Astrocyte (in vitro differentiated cells and primary cell): ENCODE data around the gene ZFP36L1. TPM values are rescaled to one million over a fixed set of nuclear protein-coding genes. Genes with fewer than 3 reads are reported as not detected.

Experiments used
- DNase-seq: peaks from one replicate; pipeline ENCODE4 v3.0.0-alpha.2; 2010; ENCODE audit warnings: low read depth
- FAIRE-seq: peaks from 2 replicates; lab custom pipeline; 2011; peaks lifted over from hg19 to GRCh38; lab: Jason Lieb, UNC
- H2AFZ ChIP-seq: 2 replicates; pipeline ENCODE4 v1.6.0; 2012; ENCODE audit warnings: low read depth, low read length, inconsistent platforms
- H3K27ac ChIP-seq: 2 replicates; pipeline ENCODE4 v1.5.1; 2011; ENCODE audit warnings: low read depth, low read length, inconsistent platforms
- H3K27me3 ChIP-seq: 2 replicates; pipeline ENCODE4 v1.6.0; 2011; ENCODE audit warnings: low read length, inconsistent platforms; ENCODE audit not compliant: insufficient read depth
- H3K36me3 ChIP-seq: 2 replicates; pipeline ENCODE4 v1.5.1; 2011; ENCODE audit warnings: low read length, inconsistent platforms; ENCODE audit not compliant: insufficient read depth
- H3K4me1 ChIP-seq: 2 replicates; pipeline ENCODE4 v1.5.1; 2011; ENCODE audit warnings: low read length, inconsistent platforms; ENCODE audit not compliant: insufficient read depth
- H3K4me2 ChIP-seq: 2 replicates; pipeline ENCODE4 v1.6.0; 2012; ENCODE audit warnings: low read length, inconsistent platforms
- H3K4me3 ChIP-seq: 2 replicates; pipeline ENCODE4 v1.5.1; 2011; ENCODE audit warnings: low read depth, mild to moderate bottlenecking, low read length, inconsistent platforms; ENCODE audit not compliant: insufficient read depth
- H3K79me2 ChIP-seq: 2 replicates; pipeline ENCODE4 v1.6.0; 2012; ENCODE audit warnings: mild to moderate bottlenecking, low read length, inconsistent platforms; ENCODE audit not compliant: insufficient read depth
- H3K9ac ChIP-seq: 2 replicates; pipeline ENCODE4 v1.6.0; 2012; ENCODE audit warnings: mild to moderate bottlenecking, low read length, inconsistent platforms
- H3K9me3 ChIP-seq: 2 replicates; pipeline ENCODE4 v1.5.1; 2012; ENCODE audit warnings: low read depth, mild to moderate bottlenecking, low read length, inconsistent platforms; ENCODE audit not compliant: insufficient read depth
- H4K20me1 ChIP-seq: 2 replicates; pipeline ENCODE4 v1.6.0; 2012; ENCODE audit warnings: low read length, inconsistent platforms; ENCODE audit not compliant: insufficient read depth
- H3K27ac Mint-ChIP-seq: one replicate; pipeline ENCODE4 v1.8.0; 2021; ENCODE audit warnings: mild to moderate bottlenecking, mixed read lengths; ENCODE audit not compliant: unreplicated experiment
- H3K27me3 Mint-ChIP-seq: one replicate; pipeline ENCODE4 v1.8.0; 2021; ENCODE audit warnings: low read depth, mixed read lengths; ENCODE audit not compliant: unreplicated experiment
- H3K36me3 Mint-ChIP-seq: one replicate; pipeline ENCODE4 v1.8.0; 2021; ENCODE audit warnings: low read depth, mixed read lengths; ENCODE audit not compliant: unreplicated experiment
- H3K4me1 Mint-ChIP-seq: one replicate; pipeline ENCODE4 v1.8.0; 2021; ENCODE audit warnings: low read depth, mixed read lengths; ENCODE audit not compliant: unreplicated experiment
- H3K4me3 Mint-ChIP-seq: one replicate; pipeline ENCODE4 v1.8.0; 2021; ENCODE audit warnings: mild to moderate bottlenecking, moderate library complexity, mixed read lengths; ENCODE audit not compliant: unreplicated experiment
- H3K9me3 Mint-ChIP-seq: one replicate; pipeline ENCODE4 v1.8.0; 2021; ENCODE audit warnings: mild to moderate bottlenecking, mixed read lengths; ENCODE audit not compliant: unreplicated experiment
- CTCF ChIP-seq: IDR thresholded peaks from 2 replicates; pipeline ENCODE4 v1.5.1; 2011; ENCODE audit warnings: low read depth, mild to moderate bottlenecking, inconsistent platforms, low read length, moderate library complexity; ENCODE audit not compliant: insufficient read depth
- EZH2 ChIP-seq: IDR thresholded peaks from 2 replicates; pipeline ENCODE4 v1.6.1; 2012; ENCODE audit warnings: mild to moderate bottlenecking, low read length, inconsistent platforms; ENCODE audit not compliant: insufficient read depth
- total RNA-seq: library from RNA; stranded (reverse); gene quantifications from 2 replicates; pipeline ENCODE4 v1.2.1, GENCODE V29; 2021

Gene ZFP36L1
- total RNA-seq, 1 donor from 2014 or later = 219 TPM

- no peak for FAIRE-seq
- TF ChIP-seq CTCF = no peak
- TF ChIP-seq EZH2 = no peak
- Histone ChIP-seq H3K9me3 (no peaks in the 10 kb centered on the region), H3K27ac (no peak overlapping the region), H3K79me2 (no peaks in the 10 kb centered on the region), H3K27me3 (no peaks in the 10 kb centered on the region), H3K4me2 (no peak overlapping the region), H4K20me1 (no peaks in the 10 kb centered on the region), H3K4me3 (no peak overlapping the region), H3K4me1 (peaks cover 15% of the 10 kb centered on the region), H2AFZ (no peak overlapping the region), H3K36me3 (no peaks in the 10 kb centered on the region), H3K9ac (no peak overlapping the region)
- no peaks in the 10 kb centered on the region for H3K36me3 Mint-ChIP-seq
- H3K4me3 Mint-ChIP-seq = no peak overlapping the region
- H3K27me3 Mint-ChIP-seq = peaks cover 4% of the 10 kb centered on the region
- no peaks in the 10 kb centered on the region for H3K9me3 Mint-ChIP-seq
- DNase-seq = no peak
- H3K4me1 Mint-ChIP-seq = peaks cover 12% of the 10 kb centered on the region
- H3K27ac Mint-ChIP-seq = no peak overlapping the region
Observed at GRCh38 chr14:68761391-68761790, 31.5 kb downstream of the ZFP36L1 start.

- peaks cover 15% of the 10 kb centered on the region for H3K4me1 ChIP-seq
- TF ChIP-seq EZH2 (no peak), CTCF (no peak)
- no peaks in the 10 kb centered on the region for H3K27me3 ChIP-seq
- no peak for FAIRE-seq
- H4K20me1 ChIP-seq = no peaks in the 10 kb centered on the region
- H3K27ac ChIP-seq = no peak overlapping the region
- peaks cover 2% of the 10 kb centered on the region for H3K27me3 Mint-ChIP-seq
- DNase-seq = no peak
- H3K4me2 ChIP-seq = no peak overlapping the region
- H3K9me3 Mint-ChIP-seq = no peaks in the 10 kb centered on the region
- no peak overlapping the region for H2AFZ ChIP-seq
- no peak overlapping the region for H3K4me3 ChIP-seq
- H3K9me3 ChIP-seq = no peaks in the 10 kb centered on the region
- H3K79me2 ChIP-seq = no peaks in the 10 kb centered on the region
- H3K36me3 Mint-ChIP-seq = no peaks in the 10 kb centered on the region
- H3K9ac ChIP-seq = no peak overlapping the region
- H3K4me3 Mint-ChIP-seq = no peak overlapping the region
- H3K36me3 ChIP-seq = no peaks in the 10 kb centered on the region
- peaks cover 12% of the 10 kb centered on the region for H3K4me1 Mint-ChIP-seq
- no peak overlapping the region for H3K27ac Mint-ChIP-seq
Observed at GRCh38 chr14:68760761-68761160, 32.1 kb downstream of the ZFP36L1 start.

- no peaks in the 10 kb centered on the region for H3K27me3 ChIP-seq
- H3K4me3 ChIP-seq = no peak overlapping the region
- Mint-ChIP-seq H3K36me3 (no peaks in the 10 kb centered on the region), H3K27ac (no peak overlapping the region), H3K4me1 (peaks cover 12% of the 10 kb centered on the region), H3K4me3 (no peak overlapping the region), H3K9me3 (no peaks in the 10 kb centered on the region), H3K27me3 (peaks cover 4% of the 10 kb centered on the region)
- no peak overlapping the region for H3K4me2 ChIP-seq
- H3K36me3 ChIP-seq = no peaks in the 10 kb centered on the region
- H3K9me3 ChIP-seq = no peaks in the 10 kb centered on the region
- no peak overlapping the region for H2AFZ ChIP-seq
- no peak overlapping the region for H3K9ac ChIP-seq
- no peaks in the 10 kb centered on the region for H3K79me2 ChIP-seq
- no peak for TF ChIP-seq EZH2
- no peak for TF ChIP-seq CTCF
- DNase-seq = no peak
- no peak for FAIRE-seq
- H3K27ac ChIP-seq = no peak overlapping the region
- no peaks in the 10 kb centered on the region for H4K20me1 ChIP-seq
- H3K4me1 ChIP-seq = peaks cover 15% of the 10 kb centered on the region
Observed at GRCh38 chr14:68759937-68760336, 32.9 kb downstream of the ZFP36L1 start.
